ENCODE data around the gene SARNP. TPM values are rescaled to one million over a fixed set of nuclear protein-coding genes. Genes with fewer than 3 reads are reported as not detected.

The SARNP gene
- total and polyA plus RNA-seq, 9 of the 15 experiments (the other 6 are each of a cell fraction or from before 2014, with no cell fraction given), result 70.1 to 400 (median 198) TPM

DNA sequence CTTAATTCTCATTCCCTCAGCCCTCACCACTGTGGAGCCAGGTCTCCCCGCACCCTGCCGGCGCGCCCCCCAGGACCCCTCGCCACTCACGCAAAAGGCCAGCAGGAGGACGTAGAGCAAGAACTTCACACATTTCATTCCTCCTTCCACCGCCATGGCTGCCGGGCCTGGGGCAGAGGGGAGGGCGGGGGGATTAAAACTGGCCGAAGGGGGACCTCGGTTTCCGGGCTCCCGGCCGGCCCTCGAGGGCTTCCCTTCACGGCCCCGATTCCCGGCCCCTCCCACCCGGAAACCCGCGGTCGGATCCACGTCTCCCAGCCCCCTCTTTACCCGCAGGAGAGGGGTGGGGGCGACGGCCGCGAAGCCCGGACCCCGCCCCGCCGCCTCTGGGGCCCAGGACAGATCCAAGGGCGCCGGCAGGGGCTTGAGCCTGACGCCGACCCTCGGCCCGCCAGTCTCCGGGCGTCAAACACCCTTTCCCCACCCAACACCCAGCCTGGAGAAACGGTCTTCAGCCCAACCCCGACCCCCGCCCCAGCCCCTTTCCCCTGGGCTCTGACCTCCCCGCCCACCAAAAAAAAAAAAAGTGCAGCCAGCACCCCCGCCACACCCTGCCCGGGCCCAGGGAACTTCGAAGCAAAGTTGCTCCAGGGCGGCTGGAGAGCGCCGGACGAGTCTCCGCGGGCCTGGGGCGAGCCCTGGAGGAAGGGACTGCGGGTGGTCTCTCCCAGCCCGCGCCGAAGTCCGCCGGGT, 89.2 kb downstream of the SARNP start (continued):
- TF ChIP-seq NR2C2 (CRISPR knock-in tag; IDR thresholded peaks at IDR 0.05), result no peak
- TF ChIP-seq NR2C2 (tag; IDR thresholded peaks at IDR 0.05), result peak; percentile 7; the same call in 1 of the 2 replicates
- TF ChIP-seq NFYB (IDR thresholded peaks at IDR 0.05; ENCODE audit: extremely low read depth, insufficient read length), result no peak
- no peak for TF ChIP-seq SETDB1 (IDR thresholded peaks at IDR 0.05; ENCODE audit: low read length)
- peak; percentile 9 for TF ChIP-seq RBBP5 (IDR thresholded peaks at IDR 0.05; ENCODE audit: borderline replicate concordance, insufficient read depth, low read length, poor library complexity, severe bottlenecking)
- TF ChIP-seq ZNF384 (IDR thresholded peaks at IDR 0.05; ENCODE audit: low read depth, low read length), result peak; percentile 79
- peak; percentile 33 to 62; a peak in 2 of 4 replicates for TF ChIP-seq MAZ (CRISPR knock-in tag; conservative IDR thresholded peaks at IDR 0.05 in 1 of 2, IDR thresholded peaks at IDR 0.05 in 1 of 2)
- TF ChIP-seq, protein P1, sequence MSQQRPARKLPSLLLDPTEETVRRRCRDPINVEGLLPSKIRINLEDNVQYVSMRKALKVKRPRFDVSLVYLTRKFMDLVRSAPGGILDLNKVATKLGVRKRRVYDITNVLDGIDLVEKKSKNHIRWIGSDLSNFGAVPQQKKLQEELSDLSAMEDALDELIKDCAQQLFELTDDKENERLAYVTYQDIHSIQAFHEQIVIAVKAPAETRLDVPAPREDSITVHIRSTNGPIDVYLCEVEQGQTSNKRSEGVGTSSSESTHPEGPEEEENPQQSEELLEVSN (IDR thresholded peaks at IDR 0.05; ENCODE audit: borderline replicate concordance in 1 of 2, extremely low read depth in 1 of 2, insufficient read depth in 1 of 2, insufficient read length in 1 of 2, low read depth in 1 of 2, low read length in 1 of 2, poor library complexity in 1 of 2, severe bottlenecking in 1 of 2), result peak in 1 of 2 experiments; percentile 25
- TF ChIP-seq SMARCA5 (IDR thresholded peaks at IDR 0.05), result 0 out of 2 replicates have a peak, but pooled peaks have one; percentile 45

Measured in K562 (cell line).